ENCODE results near the gene TCN2. TPM values are rescaled to one million over a fixed set of nuclear protein-coding genes. Genes with fewer than 3 reads are reported as not detected.

TCN2 gene
- total and polyA plus RNA-seq, 2 of the 4 experiments (the other 2 are of a cell fraction) = 1.3 to 3.6 TPM

GRCh38 chr22:30582051-30582450 is 24.9 kb upstream of the TCN2 start:
- no peak overlapping the region for H2AK5ac ChIP-seq (ENCODE audit: low read depth, low read length)
- no peak overlapping the region for H3K4me3 ChIP-seq (ENCODE audit: insufficient read depth, low read depth, low read length)
- no peak overlapping the region for H3K4ac ChIP-seq (ENCODE audit: low read depth, low read length)
- H3K27ac ChIP-seq (ENCODE audit: insufficient read depth, low read length) = no peak overlapping the region
- H2BK15ac ChIP-seq (ENCODE audit: low read depth, low read length) = no peak overlapping the region
- H3K14ac ChIP-seq (replicated peaks; ENCODE audit: low read depth, low read length) = no peak overlapping the region
- no peak overlapping the region for H3K18ac ChIP-seq (ENCODE audit: low read depth, low read length)
- DNase-seq (no peak), ATAC-seq (ENCODE audit: low read depth) (no peak)
- no peak overlapping the region for H2AK9ac ChIP-seq (replicated peaks; ENCODE audit: low read depth, low read length, poor library complexity)
- peaks cover 9% of the 10 kb centered on the region; the same call in 1 of the 2 replicates for H4K20me1 ChIP-seq (ENCODE audit: insufficient read depth, low read length)
- ChIA-PET CTCF (no interaction called here), POLR2A (ENCODE audit: unreplicated experiment) (no interaction called here)
- H3K9me3 ChIP-seq (ENCODE audit: control insufficient read depth, insufficient read depth, low read length) = no peaks in the 10 kb centered on the region
- dilution Hi-C loops (cut with HindIII; ENCODE audit: low sequenced_read_pairs, unreplicated experiment) (no loop called here), in situ Hi-C loops (cut with MboI; ENCODE audit: low sequenced_read_pairs) (no loop called here), intact Hi-C loops (cut with micrococcal nuclease) (no loop called here)
- no peak overlapping the region for H3K23ac ChIP-seq (ENCODE audit: low read depth, low read length)
- H4K5ac ChIP-seq (ENCODE audit: low read depth, low read length) = no peak overlapping the region
- no peak overlapping the region for H4K8ac ChIP-seq (ENCODE audit: low read depth in 2 of 2, low read length in 2 of 2)
- BruUV-seq (replicated peaks) = no TSS peak
- no peak overlapping the region for H2BK120ac ChIP-seq (ENCODE audit: low read depth, low read length)
- no peak overlapping the region for H3K9ac ChIP-seq (ENCODE audit: low read depth, low read length)
- no peaks in the 10 kb centered on the region for H3K27me3 ChIP-seq (ENCODE audit: control insufficient read depth, insufficient read depth, low read length)
- H3K9me1 ChIP-seq (ENCODE audit: insufficient read depth, low read length) = no peaks in the 10 kb centered on the region
- H2BK20ac ChIP-seq (ENCODE audit: low read depth, low read length) = no peak overlapping the region
- H2AFZ ChIP-seq (replicated peaks; ENCODE audit: low read length, poor library complexity) = no peak overlapping the region
- H2BK5ac ChIP-seq (ENCODE audit: low read depth, low read length, poor library complexity, severe bottlenecking) = no peak overlapping the region
- 0 out of 4 replicates have a peak, but pooled peaks cover 2 to 3% of the 10 kb centered on the region in 2 experiments for H3K79me1 ChIP-seq (ENCODE audit: low read depth in 1 of 2, low read length in 2 of 2)
- H4K91ac ChIP-seq (ENCODE audit: insufficient read depth, low read depth, low read length) = no peak overlapping the region
- TF ChIP-seq NFE2L2 (IDR thresholded peaks at IDR 0.05; ENCODE audit: low read depth, low read length) = no peak
- no peak for TF ChIP-seq BHLHE40 (IDR thresholded peaks at IDR 0.05; ENCODE audit: low read depth, low read length)
- no peak overlapping the region for H3K56ac ChIP-seq (ENCODE audit: extremely low read depth, insufficient read depth, low read length)
- H3K4me1 ChIP-seq (ENCODE audit: control insufficient read depth, insufficient read depth, low read length) = no peaks in the 10 kb centered on the region
- 0% methylated on average over 1 of the region's 6 CpGs; no CpG with 5 or more reads in 1 of the 2 experiments for WGBS, 2 experiments (ENCODE audit: extremely low coverage in 2 of 2, insufficient read length in 1 of 2)
- H3K4me2 ChIP-seq (ENCODE audit: low read depth, low read length) = no peak overlapping the region
- peaks cover 89% of the 10 kb centered on the region for H3K36me3 ChIP-seq (ENCODE audit: control insufficient read depth, insufficient read depth, low read length)
